Chondrocyte (in vitro differentiated cells): ENCODE data around the gene TMEM108. TPM values are rescaled to one million over a fixed set of nuclear protein-coding genes. Genes with fewer than 3 reads are reported as not detected.

Experiments
- DNase-seq: peaks from one replicate; pipeline ENCODE4 v3.0.0; 2021; ENCODE audit warnings: mixed read lengths, low spot score
- H3K27ac Mint-ChIP-seq: one replicate; pipeline ENCODE4 v1.8.0; 2021; ENCODE audit warnings: mild to moderate bottlenecking, moderate library complexity, mixed read lengths; ENCODE audit not compliant: unreplicated experiment
- H3K27me3 Mint-ChIP-seq: 2 replicates; pipeline ENCODE4 v1.8.0; 2021; ENCODE audit warnings: low read depth, mixed read lengths
- H3K36me3 Mint-ChIP-seq: 2 replicates; pipeline ENCODE4 v1.8.0; 2021; ENCODE audit warnings: low read depth, mixed read lengths
- H3K4me1 Mint-ChIP-seq: 2 replicates; pipeline ENCODE4 v1.8.0; 2021; ENCODE audit warnings: low read depth, mild to moderate bottlenecking, mixed read lengths
- H3K4me3 Mint-ChIP-seq: one replicate; pipeline ENCODE4 v1.8.0; 2021; ENCODE audit warnings: mild to moderate bottlenecking, moderate library complexity, mixed read lengths; ENCODE audit not compliant: unreplicated experiment
- H3K9me3 Mint-ChIP-seq: 2 replicates; pipeline ENCODE4 v1.8.0; 2021; ENCODE audit warnings: low read depth, mixed read lengths
- CTCF ChIP-seq: fragments of 200-600 bp; sonication (generic); IDR thresholded peaks from 2 replicates; pipeline ENCODE4 v1.5.0; 2021; ENCODE audit warnings: antibody characterized with exemption, mild to moderate bottlenecking, moderate library complexity
- total RNA-seq: library from RNA; stranded (reverse); gene quantifications from 3 replicates; pipeline ENCODE4 v1.2.1, GENCODE V29; 2021

TMEM108 gene
- total RNA-seq, 1 donor from 2014 or later = 5.6 TPM

GRCh38 chr3:133041524-133041829 lies 3.3 kb downstream of the TMEM108 start:
- Mint-ChIP-seq H3K27ac (no peak overlapping the region), H3K4me1 (peaks cover 25% of the 10 kb centered on the region), H3K4me3 (no peak overlapping the region), H3K36me3 (no peaks in the 10 kb centered on the region), H3K9me3 (no peaks in the 10 kb centered on the region), H3K27me3 (peaks cover 22% of the 10 kb centered on the region)
- no peak for TF ChIP-seq CTCF
- no peak for DNase-seq

- peaks cover 29% of the 10 kb centered on the region for H3K4me1 Mint-ChIP-seq
- no peak for DNase-seq
- no peaks in the 10 kb centered on the region for H3K9me3 Mint-ChIP-seq
- H3K27me3 Mint-ChIP-seq = peaks cover 11% of the 10 kb centered on the region
- no peak for TF ChIP-seq CTCF
- no peak overlapping the region for H3K4me3 Mint-ChIP-seq
- H3K36me3 Mint-ChIP-seq = no peaks in the 10 kb centered on the region
- H3K27ac Mint-ChIP-seq = no peak overlapping the region
Measured at GRCh38 chr3:133042778-133043177, 4.6 kb downstream of the TMEM108 start.

- DNase-seq = no peak
- Mint-ChIP-seq H3K4me3 (no peak overlapping the region), H3K36me3 (no peaks in the 10 kb centered on the region), H3K4me1 (peaks cover 19% of the 10 kb centered on the region), H3K27ac (no peak overlapping the region), H3K27me3 (peaks cover 1% of the 10 kb centered on the region), H3K9me3 (peaks cover 7% of the 10 kb centered on the region)
- no peak for TF ChIP-seq CTCF
Measured at GRCh38 chr3:133047980-133048379, 9.8 kb downstream of the TMEM108 start.

GRCh38 chr3:133049491-133049890 lies 11.3 kb downstream of the TMEM108 start:
- no peak for TF ChIP-seq CTCF
- Mint-ChIP-seq H3K4me1 (peaks cover 19% of the 10 kb centered on the region), H3K9me3 (peaks cover 7% of the 10 kb centered on the region), H3K27me3 (peaks cover 1% of the 10 kb centered on the region), H3K4me3 (no peak overlapping the region), H3K36me3 (no peaks in the 10 kb centered on the region), H3K27ac (no peak overlapping the region)
- no peak for DNase-seq

- no peak for DNase-seq
- TF ChIP-seq CTCF = no peak
- H3K4me3 Mint-ChIP-seq = no peak overlapping the region
- peaks cover 7% of the 10 kb centered on the region for H3K9me3 Mint-ChIP-seq
- peaks cover 19% of the 10 kb centered on the region for H3K4me1 Mint-ChIP-seq
- no peaks in the 10 kb centered on the region for H3K36me3 Mint-ChIP-seq
- H3K27ac Mint-ChIP-seq = no peak overlapping the region
- H3K27me3 Mint-ChIP-seq = peaks cover 1% of the 10 kb centered on the region
Measured at GRCh38 chr3:133050891-133051290, 12.7 kb downstream of the TMEM108 start.
